Mucosa of gallbladder (tissue), 1 donor: Measurements from ENCODE around the gene TEKT3. TPM values are rescaled to one million over a fixed set of nuclear protein-coding genes. Genes with fewer than 3 reads are reported as not detected.
A peak's percentile ranks its signal among the peaks of the same experiment; 100 is the strongest.

Experiments used
- DNase-seq: peaks from one replicate; pipeline ENCODE4 v3.0.0-alpha.2; 2020; ENCODE audit warnings: low spot score
- total RNA-seq: library from RNA; stranded (reverse); gene quantifications from one replicate; pipeline ENCODE4 v1.2.1, GENCODE V29; 2021
- donor health status: DM: no; HTN: no; CAD: no.

TEKT3 gene
- total RNA-seq, 1 donor from 2014 or later: 1.2 TPM

DNA sequence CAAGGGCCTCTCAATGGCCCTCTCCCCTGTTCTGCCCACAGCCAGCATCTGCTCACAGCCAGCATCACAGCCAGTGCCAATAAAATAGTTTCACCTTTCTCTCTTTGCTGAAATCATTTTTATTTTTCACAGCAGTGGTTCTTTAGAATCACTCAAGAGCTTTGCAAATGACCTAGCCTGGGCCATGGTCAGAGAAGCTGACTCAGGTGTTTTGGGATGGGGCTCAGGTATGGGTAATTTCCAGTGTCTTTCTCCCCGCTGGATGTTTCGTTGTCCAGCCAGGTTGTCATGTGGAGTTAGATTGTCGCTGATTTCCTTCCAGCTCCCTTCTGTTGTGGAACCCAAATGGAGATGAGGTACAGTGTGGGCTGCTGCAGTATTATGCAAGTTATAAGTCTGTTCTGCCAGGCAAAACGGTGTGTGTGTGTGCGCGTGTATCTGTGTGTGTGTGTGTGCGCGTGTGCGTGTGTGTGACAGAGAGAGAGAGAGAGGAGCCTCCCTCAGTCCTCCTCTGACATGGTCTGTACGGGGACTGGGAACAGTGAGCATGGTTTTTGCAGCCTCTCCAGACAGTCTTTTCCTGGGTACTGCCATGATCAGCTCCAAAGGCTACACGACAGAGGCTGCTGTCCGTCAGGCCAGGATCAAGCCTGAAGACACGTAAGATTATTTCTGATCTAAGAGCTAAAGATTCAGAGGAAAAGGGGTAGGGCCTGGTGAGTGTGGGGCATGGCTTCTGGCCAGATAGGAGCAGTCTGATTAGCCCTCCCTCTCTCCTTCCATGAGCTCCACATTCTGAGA lies 74.9 kb downstream of the TEKT3 start:
- DNase-seq: no peak

DNA sequence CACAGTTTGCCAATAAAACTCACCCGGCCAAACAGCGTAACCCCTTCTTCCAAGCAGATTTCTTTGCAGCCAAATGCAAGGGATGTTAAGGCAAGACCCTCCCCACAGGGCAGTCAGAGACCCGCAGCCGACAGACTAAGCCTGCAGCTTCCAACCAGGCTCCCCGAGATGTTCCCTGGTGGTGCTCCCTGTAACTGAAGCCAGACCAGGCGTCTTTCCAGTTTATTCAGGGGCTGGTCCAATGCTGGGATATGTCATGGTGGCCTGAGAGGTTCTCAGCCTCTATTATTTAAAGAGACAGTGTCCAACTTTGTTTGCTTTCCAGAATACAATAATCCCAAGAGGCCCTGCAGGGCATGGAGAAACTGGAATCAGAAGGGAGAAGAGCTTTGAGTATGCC lies 76.3 kb downstream of the TEKT3 start, which contains the start of gene PMP22:
TSS of gene PMP22 (minus strand) at position 196 of the 400 bp plus-strand sequence. CDS start 4,599 bp downstream, outside the sequence.
- peak; percentile 43 for DNase-seq

DNA sequence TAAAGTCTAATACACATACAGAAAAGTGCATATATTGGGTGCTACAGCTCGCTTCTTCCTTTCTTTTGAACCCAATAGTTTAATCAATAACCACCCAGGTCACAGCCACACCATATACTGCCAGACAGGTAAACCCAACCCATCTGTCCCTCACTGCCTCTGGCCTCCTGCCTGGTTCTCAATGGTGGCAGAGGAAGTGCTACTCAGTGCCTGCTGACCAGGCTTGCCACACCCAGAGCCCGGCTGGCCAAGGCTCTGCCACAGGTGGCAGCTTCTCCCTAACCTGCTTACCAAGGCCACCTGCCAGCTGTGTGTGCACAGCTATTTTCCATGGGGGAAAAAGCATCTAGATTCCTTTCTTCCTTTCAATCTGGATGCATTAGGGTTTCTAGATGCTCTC lies 76.9 kb downstream of the TEKT3 start:
- DNase-seq: peak; percentile 90

DNA sequence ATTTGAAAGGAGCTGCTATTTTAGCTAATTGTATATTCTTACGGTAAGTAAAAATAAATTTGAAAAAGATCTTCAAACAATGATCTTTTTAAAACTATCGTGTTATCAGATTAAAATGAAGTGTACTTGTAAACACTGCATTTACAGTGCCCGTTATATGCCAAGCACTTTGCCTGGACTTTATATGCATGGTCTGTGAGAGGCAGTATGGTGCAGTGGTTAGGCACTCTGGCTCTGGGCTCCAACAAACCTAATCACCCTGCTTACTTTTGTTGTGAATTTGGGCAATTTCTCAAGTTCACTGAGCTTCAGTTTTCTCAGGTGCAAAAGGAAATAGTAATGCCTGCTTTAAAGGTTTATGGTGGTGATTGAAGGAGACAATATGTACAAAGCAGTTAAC lies 77.7 kb downstream of the TEKT3 start:
- DNase-seq: no peak

DNA sequence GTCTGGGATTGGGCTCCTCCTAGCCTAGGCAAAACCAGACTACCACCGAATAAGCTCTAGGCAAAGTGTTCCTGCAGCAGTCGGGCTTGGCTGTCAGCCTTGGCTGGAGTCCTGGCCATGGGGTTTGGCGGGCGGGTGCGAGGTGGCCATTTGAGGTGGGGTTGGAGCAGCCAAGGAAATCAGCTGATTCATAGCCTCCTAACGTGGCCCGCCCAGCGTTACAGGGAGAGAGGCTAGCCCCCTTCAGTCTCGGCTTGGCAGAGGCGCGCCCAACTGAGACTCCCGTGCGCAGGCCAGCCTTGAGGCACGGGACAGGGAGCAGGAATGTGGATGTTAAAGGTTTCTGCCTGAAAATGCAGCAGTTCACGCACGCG lies 78.2 kb downstream of the TEKT3 start:
- peak; percentile 66 for DNase-seq

DNA sequence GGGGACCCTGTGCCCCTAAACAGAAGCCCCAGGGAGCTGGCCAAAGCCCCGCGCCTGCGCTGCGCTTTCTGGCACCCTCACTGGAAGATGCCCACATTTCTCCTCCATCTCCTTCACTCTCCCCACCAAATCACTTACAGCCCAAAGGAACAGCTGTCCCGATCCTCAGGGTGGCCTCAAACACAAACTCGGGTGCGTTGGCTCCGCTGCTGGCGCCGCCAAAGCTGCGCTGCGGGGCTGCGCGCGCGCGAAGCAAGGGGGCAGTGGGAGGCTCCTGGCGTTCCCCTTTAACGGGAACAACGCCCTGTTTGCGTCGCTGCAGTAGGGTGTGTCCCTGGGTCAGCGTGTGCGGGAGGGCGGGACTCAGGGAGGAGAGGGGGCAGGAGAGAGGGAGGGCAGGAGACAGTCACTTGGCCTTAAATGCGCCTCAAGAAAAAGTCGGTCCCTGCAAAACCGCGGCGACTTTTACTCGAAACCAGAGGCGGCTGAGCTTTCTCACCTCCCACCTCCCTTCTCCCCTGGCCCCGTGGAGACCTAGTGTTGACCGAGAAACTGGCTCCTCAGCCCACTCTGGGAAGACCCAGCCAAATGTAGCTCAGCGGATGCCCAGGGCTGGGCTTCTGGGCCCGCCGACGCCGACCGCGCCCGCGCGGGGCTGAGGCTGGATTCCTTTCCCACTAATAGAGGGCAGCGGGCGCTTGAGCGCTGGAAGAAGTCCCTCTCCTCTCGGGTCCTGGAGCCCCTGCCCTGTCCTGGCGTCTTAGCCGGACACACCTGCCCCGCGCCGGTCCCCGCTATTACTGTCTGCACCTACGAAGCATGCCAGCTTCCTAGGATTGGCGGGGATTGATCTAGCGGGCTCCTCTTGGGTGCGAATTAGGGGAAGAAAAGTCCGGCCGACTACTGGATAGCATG lies 78.8 kb downstream of the TEKT3 start:
- DNase-seq: peak; percentile 77

DNA sequence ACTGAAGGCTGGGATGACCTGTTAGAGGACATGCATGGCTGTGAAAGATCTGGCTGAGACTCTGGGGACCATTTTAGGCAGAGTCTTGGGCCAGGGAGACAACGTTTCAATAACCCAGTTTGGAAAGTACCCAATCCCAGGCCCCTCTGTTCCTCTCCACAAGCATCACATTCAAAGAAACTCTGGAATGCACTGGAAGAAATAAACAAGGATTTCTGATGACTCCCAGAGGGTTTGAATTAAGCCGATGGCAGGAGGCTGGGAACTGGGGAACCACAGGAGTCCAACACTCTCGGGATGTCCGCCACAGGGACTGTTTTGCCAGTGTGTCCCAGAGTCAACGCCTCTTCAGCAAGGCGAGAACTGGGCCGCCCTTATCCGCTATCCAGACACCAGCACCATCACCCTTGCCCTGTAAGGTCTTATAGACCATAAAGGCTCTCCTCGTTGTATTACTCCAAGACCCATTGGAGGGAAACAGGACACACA lies 79.6 kb downstream of the TEKT3 start:
- no peak for DNase-seq

DNA sequence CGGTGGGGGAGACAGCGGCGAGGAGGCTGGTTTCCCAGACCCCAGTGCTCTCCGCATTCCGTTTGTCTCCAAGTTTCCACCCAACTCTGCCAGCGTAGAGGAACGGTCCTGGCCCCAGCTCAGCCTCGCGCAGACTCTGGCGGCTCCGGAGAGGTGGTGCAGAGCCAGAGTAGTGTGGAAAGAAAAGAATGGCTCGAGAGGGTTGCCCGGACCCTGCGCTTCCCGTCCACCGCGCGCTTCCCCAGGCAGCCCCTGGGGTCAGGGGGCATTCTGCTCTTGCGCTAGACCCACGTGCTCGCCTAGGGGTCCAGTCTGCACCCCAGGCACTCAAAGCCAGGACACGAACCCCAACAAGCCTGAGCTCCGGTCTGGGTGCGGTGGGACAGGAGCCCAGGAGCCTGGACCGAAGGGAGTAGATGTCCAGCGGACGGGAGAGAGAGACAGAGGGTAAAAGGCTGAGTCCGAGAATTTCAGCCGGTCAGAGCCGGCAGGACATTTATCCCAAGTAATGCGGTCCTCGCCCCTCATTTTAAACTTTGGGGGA lies 80.1 kb downstream of the TEKT3 start:
- DNase-seq: peak; percentile 40

DNA sequence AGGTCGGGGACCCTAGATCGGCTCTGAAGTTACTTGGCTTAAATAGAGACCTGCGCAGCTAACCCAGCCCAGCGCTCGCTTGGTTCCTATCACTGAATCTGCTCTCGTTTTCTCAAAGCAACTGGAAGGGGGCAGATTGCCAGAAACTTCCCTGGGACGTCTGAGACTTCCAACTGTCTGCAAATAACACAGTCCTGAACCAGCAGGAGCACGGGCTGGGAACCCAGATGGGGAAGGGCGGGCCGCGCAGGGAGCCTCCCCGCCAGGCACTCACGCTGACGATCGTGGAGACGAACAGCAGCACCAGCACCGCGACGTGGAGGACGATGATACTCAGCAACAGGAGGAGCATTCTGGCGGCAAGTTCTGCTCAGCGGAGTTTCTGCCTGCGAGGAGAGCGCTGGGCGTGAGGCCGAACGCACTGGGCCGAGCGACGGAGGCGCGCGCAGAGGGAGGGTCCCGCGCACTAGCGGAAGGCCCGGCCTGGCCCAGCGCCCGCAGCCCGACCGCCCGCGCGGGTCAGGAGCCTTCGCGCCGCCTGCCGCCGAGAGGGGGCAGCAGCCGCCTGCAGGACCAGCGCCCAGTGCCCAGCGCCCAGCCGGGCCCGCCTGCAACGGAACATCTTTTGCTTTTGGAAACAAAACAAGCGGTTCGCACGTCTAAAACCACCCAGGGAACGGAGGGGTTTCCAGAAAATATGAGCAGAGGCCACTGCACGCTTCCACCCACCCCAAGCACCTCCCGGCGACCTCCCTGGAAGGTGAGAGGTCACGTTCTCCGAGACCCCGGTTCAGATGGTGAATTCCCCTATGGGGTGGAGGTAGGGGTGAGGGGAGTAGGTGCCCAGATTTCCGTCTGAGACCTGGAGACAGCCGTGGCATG lies 80.8 kb downstream of the TEKT3 start:
- DNase-seq: peak; percentile 88

DNA sequence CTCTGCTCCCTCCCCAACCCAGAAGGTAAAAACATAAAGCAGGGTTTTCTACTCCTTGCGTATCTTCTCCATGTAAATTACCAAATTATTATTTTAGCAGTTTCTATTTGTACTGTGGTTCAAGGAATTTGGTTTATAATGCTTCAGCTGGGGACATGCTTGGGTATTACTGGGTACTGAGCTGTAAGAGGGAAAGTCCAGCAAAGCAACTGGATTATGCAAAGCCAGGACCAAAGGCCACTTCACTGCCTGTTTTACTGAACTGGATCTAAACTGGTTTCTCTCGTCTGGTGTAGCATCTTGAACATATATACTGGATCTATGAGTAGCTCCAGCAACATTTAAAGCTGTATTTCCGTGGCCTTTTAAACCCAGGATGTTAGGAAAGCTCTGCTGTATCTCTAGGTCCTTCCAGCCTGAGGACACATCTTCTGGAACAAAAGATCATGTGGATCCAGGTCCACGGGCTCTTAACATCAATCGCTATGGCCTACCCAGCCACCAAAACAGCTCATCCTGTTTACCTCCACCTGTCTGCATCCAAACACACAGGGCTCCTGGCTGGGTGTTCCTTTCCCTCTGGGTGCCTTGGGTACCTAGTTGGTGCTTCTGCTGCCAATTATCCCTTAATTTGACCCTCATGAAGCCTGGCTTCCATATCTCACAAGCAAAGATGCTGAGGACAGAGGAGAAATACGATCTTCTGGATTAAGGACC lies 83.4 kb downstream of the TEKT3 start:
- DNase-seq: no peak

DNA sequence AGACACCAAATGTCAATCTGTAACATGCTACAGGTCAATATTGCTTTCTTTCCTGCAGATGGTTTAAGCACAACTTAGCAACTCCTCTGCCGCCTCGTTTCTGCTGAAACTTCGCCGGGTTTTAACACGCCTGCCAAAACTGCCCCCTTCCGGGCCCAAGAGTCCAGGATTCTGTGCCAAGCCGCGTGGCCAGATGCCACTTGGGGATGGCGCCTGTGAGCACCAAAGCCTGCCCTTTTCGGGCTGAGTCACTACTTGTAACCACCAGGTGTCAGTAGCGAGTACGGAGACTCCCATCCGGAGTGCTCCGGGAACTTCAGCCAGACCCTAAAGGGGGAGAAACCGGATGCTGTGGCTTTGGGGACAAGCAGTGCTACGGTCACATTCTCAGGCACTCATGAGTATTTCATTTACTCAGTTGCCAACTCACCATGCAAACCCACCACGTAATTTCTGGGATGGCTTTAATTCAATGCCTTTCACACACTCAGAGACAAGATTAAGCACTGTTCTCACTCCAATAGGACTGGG lies 84.1 kb downstream of the TEKT3 start:
- DNase-seq: peak; percentile 81

DNA sequence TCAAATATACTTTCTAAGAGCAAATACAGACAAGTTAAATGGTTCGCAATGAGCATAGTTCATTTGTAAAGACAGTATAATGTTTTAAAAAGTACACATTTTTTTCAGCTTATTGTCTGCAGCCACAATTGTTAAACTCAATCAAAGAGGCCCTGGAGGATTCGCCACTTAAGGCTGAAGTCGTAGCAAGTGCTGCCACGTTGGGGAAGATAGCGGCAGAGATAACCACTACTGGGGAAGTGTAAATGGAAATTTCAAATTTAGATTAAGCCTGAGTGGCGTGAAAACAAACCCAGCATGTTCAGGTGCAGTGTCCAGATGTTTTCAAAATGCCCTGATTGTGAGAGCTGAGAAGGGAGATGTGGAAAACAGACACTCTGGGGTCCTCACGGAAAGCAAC lies 84.7 kb downstream of the TEKT3 start:
- no peak for DNase-seq

DNA sequence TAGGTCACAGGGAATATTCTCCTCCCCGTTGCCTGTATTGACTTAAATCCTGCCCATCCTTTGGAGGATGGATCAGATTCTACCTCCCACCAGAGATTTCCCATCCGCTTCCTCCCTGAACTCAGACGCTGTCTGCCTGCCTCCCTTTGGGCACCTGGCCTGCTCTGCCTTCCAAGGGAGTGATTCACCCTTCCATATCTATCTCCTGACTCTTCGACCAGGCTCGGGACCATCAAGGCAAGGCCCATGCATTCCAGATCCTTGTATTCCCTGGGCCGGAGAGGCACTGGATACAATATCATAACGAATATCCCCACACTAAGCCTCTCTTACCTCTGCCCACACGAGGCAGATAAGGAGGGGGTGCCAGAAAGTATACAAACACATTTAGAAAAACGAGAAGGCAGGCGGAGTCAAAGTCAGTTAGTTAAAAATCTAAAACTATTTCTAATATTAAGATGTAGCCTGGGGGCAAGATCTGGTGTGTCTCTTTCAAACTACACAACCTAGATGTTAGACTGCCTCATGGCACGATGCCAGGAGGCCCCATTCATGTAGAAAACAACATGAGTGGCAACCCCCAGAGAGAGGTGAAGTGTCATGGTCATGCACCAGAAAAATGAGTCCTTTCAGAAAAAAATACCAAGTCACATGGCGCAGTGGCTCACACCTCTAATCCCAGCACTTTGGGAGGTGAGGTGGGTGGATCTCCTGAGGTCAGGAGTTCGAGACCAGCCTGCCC lies 85.5 kb downstream of the TEKT3 start:
- no peak for DNase-seq

Other genes starting within 250 kb of the TEKT3 start
- 61.4 TPM for gene PMP22, start 76.3 kb downstream of the TEKT3 start, total RNA-seq
- gene CDRT4, start 126.0 kb upstream of the TEKT3 start, total RNA-seq: 6.0 TPM
- gene TVP23C, start 221.9 kb upstream of the TEKT3 start, total RNA-seq: 13.8 TPM